ENCODE measurements around the gene LRRFIP1.
"Not testable (repeated sequence)": the region's sequence is repeated elsewhere in the genome, so short reads cannot be mapped to it uniquely, and the experiment has no call there.

DNA sequence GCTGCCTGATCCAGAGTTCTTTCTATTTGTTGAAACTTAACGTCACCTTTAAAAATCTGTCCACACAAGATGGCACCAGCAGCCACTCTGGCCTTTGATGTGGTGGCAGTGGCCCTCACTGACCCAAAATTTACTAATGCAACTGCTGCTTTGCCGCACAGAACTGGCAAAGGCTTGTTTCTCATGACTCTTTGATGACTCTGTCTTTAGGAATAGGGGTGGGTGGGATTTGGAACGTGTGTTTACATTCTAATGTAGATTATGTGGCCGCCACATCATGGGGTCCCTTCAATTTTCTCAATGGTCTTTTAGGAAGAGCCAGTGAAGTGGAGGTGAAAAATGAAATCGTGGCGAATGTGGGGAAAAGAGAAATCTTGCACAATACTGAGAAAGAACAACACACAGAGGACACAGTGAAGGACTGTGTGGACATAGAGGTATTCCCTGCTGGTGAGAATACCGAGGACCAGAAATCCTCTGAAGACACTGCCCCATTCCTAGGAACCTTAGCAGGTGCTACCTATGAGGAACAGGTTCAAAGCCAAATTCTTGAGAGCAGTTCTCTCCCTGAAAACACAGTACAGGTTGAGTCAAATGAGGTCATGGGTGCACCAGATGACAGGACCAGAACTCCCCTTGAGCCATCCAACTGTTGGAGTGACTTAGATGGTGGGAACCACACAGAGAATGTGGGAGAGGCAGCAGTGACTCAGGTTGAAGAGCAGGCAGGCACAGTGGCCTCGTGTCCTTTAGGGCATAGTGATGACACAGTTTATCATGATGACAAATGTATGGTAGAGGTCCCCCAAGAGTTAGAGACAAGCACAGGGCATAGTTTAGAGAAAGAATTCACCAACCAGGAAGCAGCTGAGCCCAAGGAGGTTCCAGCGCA, 135.2 kb downstream of the LRRFIP1 start:
- TF ChIP-seq, protein P1, sequence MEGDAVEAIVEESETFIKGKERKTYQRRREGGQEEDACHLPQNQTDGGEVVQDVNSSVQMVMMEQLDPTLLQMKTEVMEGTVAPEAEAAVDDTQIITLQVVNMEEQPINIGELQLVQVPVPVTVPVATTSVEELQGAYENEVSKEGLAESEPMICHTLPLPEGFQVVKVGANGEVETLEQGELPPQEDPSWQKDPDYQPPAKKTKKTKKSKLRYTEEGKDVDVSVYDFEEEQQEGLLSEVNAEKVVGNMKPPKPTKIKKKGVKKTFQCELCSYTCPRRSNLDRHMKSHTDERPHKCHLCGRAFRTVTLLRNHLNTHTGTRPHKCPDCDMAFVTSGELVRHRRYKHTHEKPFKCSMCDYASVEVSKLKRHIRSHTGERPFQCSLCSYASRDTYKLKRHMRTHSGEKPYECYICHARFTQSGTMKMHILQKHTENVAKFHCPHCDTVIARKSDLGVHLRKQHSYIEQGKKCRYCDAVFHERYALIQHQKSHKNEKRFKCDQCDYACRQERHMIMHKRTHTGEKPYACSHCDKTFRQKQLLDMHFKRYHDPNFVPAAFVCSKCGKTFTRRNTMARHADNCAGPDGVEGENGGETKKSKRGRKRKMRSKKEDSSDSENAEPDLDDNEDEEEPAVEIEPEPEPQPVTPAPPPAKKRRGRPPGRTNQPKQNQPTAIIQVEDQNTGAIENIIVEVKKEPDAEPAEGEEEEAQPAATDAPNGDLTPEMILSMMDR (IDR thresholded peaks at IDR 0.05; ENCODE audit: borderline replicate concordance, extremely low read depth, low read length, poor library complexity, severe bottlenecking), result not testable (repeated sequence)
- not testable (repeated sequence) for TF ChIP-seq EZH2 (IDR thresholded peaks at IDR 0.05; ENCODE audit: borderline replicate concordance, low read depth, low read length, severe bottlenecking)
